ENCODE measurements around the gene FAM193B. TPM values are rescaled to one million over a fixed set of nuclear protein-coding genes. Genes with fewer than 3 reads are reported as not detected.

The FAM193B gene
- total and polyA plus RNA-seq, 4 donors = 14.3 to 31.8 (median 15.8) TPM

GRCh38 chr5:177537389-177538361 is 16.7 kb downstream of the FAM193B start:
- WGBS = 46% methylated on average over 15 of the region's 15 CpGs
- H3K36me3 ChIP-seq (ENCODE audit: control insufficient read depth in 4 of 4, insufficient read depth in 3 of 4, low read depth in 1 of 4, low read length in 3 of 4) = peaks cover 9 to 27% (median 17%) of the 10 kb centered on the region in 4 donors
- peaks cover 2 to 16% (median 13%) of the 10 kb centered on the region in 4 donors for H3K4me1 ChIP-seq (ENCODE audit: control insufficient read depth in 4 of 4, insufficient read depth in 4 of 4, low read length in 3 of 4)
- no peak for DNase-seq (ENCODE audit: low spot score)
- H3K9ac ChIP-seq (ENCODE audit: low read depth in 1 of 2, low read length in 2 of 2) = no peak overlapping the region
- H3K9me3 ChIP-seq (ENCODE audit: control insufficient read depth in 4 of 4, low read length in 3 of 4) = no peaks in the 10 kb centered on the region
- no peaks in the 10 kb centered on the region for H3K27me3 ChIP-seq (ENCODE audit: control insufficient read depth in 4 of 4, insufficient read depth in 4 of 4, low read length in 3 of 4)
- H3K27ac ChIP-seq (ENCODE audit: low read depth in 1 of 2, low read length in 2 of 2) = no peak overlapping the region
- no peak for TF ChIP-seq ATF3 (IDR thresholded peaks at IDR 0.05)
- TF ChIP-seq HNF4A (conservative IDR thresholded peaks at IDR 0.05) = no peak
- no peak for TF ChIP-seq HNF4G (IDR thresholded peaks at IDR 0.05)
- no peak for TF ChIP-seq NR2F2 (IDR thresholded peaks at IDR 0.05)
- no peak for TF ChIP-seq JUND (IDR thresholded peaks at IDR 0.05)
- no peak for TF ChIP-seq ZBTB33 (IDR thresholded peaks at IDR 0.05)
- no peak for TF ChIP-seq SP1 (IDR thresholded peaks at IDR 0.05)
- TF ChIP-seq FOXA2 (IDR thresholded peaks at IDR 0.05) = no peak
- TF ChIP-seq RXRA (IDR thresholded peaks at IDR 0.05) = no peak
- TF ChIP-seq FOXA1 (IDR thresholded peaks at IDR 0.05) = no peak
- no peak for TF ChIP-seq YY1 (IDR thresholded peaks at IDR 0.05)
- no peak for TF ChIP-seq EGR1 (IDR thresholded peaks at IDR 0.05; ENCODE audit: low read depth in 2 of 2)
- H3K4me3 ChIP-seq (ENCODE audit: low read depth in 1 of 3, low read length in 3 of 3) = no peak overlapping the region

GRCh38 chr5:177536386-177536785 is 18.0 kb downstream of the FAM193B start:
- no peak for DNase-seq (ENCODE audit: low spot score)
- WGBS = 94% methylated on average over 10 of the region's 10 CpGs
- peaks cover 9 to 38% (median 21%) of the 10 kb centered on the region in 4 donors for H3K36me3 ChIP-seq (ENCODE audit: control insufficient read depth in 4 of 4, insufficient read depth in 3 of 4, low read depth in 1 of 4, low read length in 3 of 4)
- H3K9ac ChIP-seq (ENCODE audit: low read depth in 1 of 2, low read length in 2 of 2) = no peak overlapping the region
- peaks cover 2 to 16% (median 13%) of the 10 kb centered on the region in 4 donors for H3K4me1 ChIP-seq (ENCODE audit: control insufficient read depth in 4 of 4, insufficient read depth in 4 of 4, low read length in 3 of 4)
- H3K27ac ChIP-seq (ENCODE audit: low read depth in 1 of 2, low read length in 2 of 2) = no peak overlapping the region
- no peak overlapping the region for H3K4me3 ChIP-seq (ENCODE audit: low read depth in 1 of 3, low read length in 3 of 3)
- no peaks in the 10 kb centered on the region for H3K27me3 ChIP-seq (ENCODE audit: control insufficient read depth in 4 of 4, insufficient read depth in 4 of 4, low read length in 3 of 4)
- H3K9me3 ChIP-seq (ENCODE audit: control insufficient read depth in 4 of 4, low read length in 3 of 4) = no peaks in the 10 kb centered on the region
- TF ChIP-seq MAX (IDR thresholded peaks at IDR 0.05) = no peak
- TF ChIP-seq YY1 (IDR thresholded peaks at IDR 0.05) = no peak
- TF ChIP-seq FOXA2 (IDR thresholded peaks at IDR 0.05) = no peak
- no peak for TF ChIP-seq JUND (IDR thresholded peaks at IDR 0.05)
- no peak for TF ChIP-seq ATF3 (IDR thresholded peaks at IDR 0.05)
- TF ChIP-seq RAD21 (IDR thresholded peaks at IDR 0.05) = no peak
- TF ChIP-seq CTCF (IDR thresholded peaks at IDR 0.05; ENCODE audit: low read depth, low read length, missing input control) = no peak
- no peak for TF ChIP-seq HNF4G (IDR thresholded peaks at IDR 0.05)
- TF ChIP-seq REST (IDR thresholded peaks at IDR 0.05) = no peak
- no peak for TF ChIP-seq NR2F2 (IDR thresholded peaks at IDR 0.05)
- no peak for TF ChIP-seq GABPA (IDR thresholded peaks at IDR 0.05 in 1 of 2, conservative IDR thresholded peaks at IDR 0.05 in 1 of 2)
- TF ChIP-seq EGR1 (IDR thresholded peaks at IDR 0.05; ENCODE audit: low read depth in 2 of 2) = no peak
- TF ChIP-seq RXRA (IDR thresholded peaks at IDR 0.05) = no peak
- no peak for TF ChIP-seq HNF4A (conservative IDR thresholded peaks at IDR 0.05)
